DOHH2 (cell line): ENCODE data around the gene ZNF155.

ENCODE experiments used
- H3F3A ChIP-seq: fragments of 200-600 bp; sonication (generic), shearing (Covaris generic); 2 replicates; pipeline ENCODE4 v1.6.0; 2016; ENCODE audit warnings: antibody characterized with exemption, mild to moderate bottlenecking; ENCODE audit not compliant: control insufficient read depth, insufficient read depth
- H3K27ac ChIP-seq: fragments of 200-600 bp; sonication (generic); 2 replicates; pipeline ENCODE4 v1.5.1; 2014; ENCODE audit warnings: low read depth, mild to moderate bottlenecking, low read length, moderate library complexity
- H3K27me3 ChIP-seq: fragments of 200-600 bp; sonication (generic); 2 replicates; pipeline ENCODE4 v1.6.1; 2014; ENCODE audit warnings: mild to moderate bottlenecking, low read length, mixed read lengths; ENCODE audit not compliant: control insufficient read depth
- H3K36me3 ChIP-seq: fragments of 200-600 bp; sonication (generic); 2 replicates; pipeline ENCODE4 v1.6.1; 2014; ENCODE audit warnings: mild to moderate bottlenecking, low read length, moderate library complexity, mixed read lengths; ENCODE audit not compliant: control insufficient read depth
- H3K4me1 ChIP-seq: fragments of 200-600 bp; sonication (generic); 2 replicates; pipeline ENCODE4 v1.6.1; 2014; ENCODE audit warnings: mild to moderate bottlenecking, low read length, mixed read lengths; ENCODE audit not compliant: control insufficient read depth
- H3K4me2 ChIP-seq: fragments of 200-600 bp; sonication (generic); 2 replicates; pipeline ENCODE4 v1.6.0; 2014; ENCODE audit warnings: mild to moderate bottlenecking, low read length, moderate library complexity
- H3K4me3 ChIP-seq: fragments of 200-600 bp; sonication (generic); 2 replicates; pipeline ENCODE4 v1.5.1; 2014; ENCODE audit warnings: mild to moderate bottlenecking, low read length, mixed read lengths
- H3K79me2 ChIP-seq: fragments of 200-600 bp; sonication (generic); 2 replicates; pipeline ENCODE4 v1.6.1; 2014; ENCODE audit warnings: mild to moderate bottlenecking, low read length, mixed read lengths; ENCODE audit not compliant: control insufficient read depth
- H3K9me2 ChIP-seq: fragments of 200-600 bp; sonication (generic); replicated peaks from 2 replicates; pipeline ENCODE4 v1.6.1; 2014; ENCODE audit warnings: mild to moderate bottlenecking, low read length, mixed read lengths; ENCODE audit not compliant: control insufficient read depth
- H3K9me3 ChIP-seq: fragments of 200-600 bp; sonication (generic); 2 replicates; pipeline ENCODE4 v1.6.1; 2014; ENCODE audit warnings: antibody characterized with exemption, low read length, mixed read lengths; ENCODE audit not compliant: control insufficient read depth, insufficient read depth
- H4K20me1 ChIP-seq: fragments of 200-600 bp; sonication (generic); 2 replicates; pipeline ENCODE4 v1.6.0; 2014; ENCODE audit warnings: low read depth, mild to moderate bottlenecking, antibody characterized with exemption, low read length, moderate library complexity; ENCODE audit not compliant: control insufficient read depth, insufficient read depth
- CTCF ChIP-seq: fragments of 200-600 bp; sonication (generic); IDR thresholded peaks from one replicate; pipeline ENCODE4 v1.5.1; 2014; ENCODE audit warnings: antibody characterized with exemption, mild to moderate bottlenecking, low read depth, low read length; ENCODE audit not compliant: poor library complexity, severe bottlenecking
- EZH2phosphoT487 ChIP-seq: fragments of 200-600 bp; sonication (generic); IDR thresholded peaks from 2 replicates; pipeline ENCODE4 v1.6.1; 2017; ENCODE audit warnings: borderline replicate concordance, mild to moderate bottlenecking, antibody characterized with exemption, low read length, moderate library complexity, mixed read lengths

The ZNF155 gene

GRCh38 chr19:44007473-44007872 is 23.5 kb downstream of the ZNF155 start:
- peaks cover 24% of the 10 kb centered on the region for H3K36me3 ChIP-seq
- no peak overlapping the region for H3K27ac ChIP-seq
- H4K20me1 ChIP-seq, result no peaks in the 10 kb centered on the region
- H3K9me3 ChIP-seq, result peaks cover 48% of the 10 kb centered on the region
- H3K79me2 ChIP-seq, result no peaks in the 10 kb centered on the region
- no peak overlapping the region for H3K4me3 ChIP-seq
- no peaks in the 10 kb centered on the region for H3F3A ChIP-seq
- no peak overlapping the region for H3K4me2 ChIP-seq
- peaks cover 8% of the 10 kb centered on the region for H3K4me1 ChIP-seq
- no peaks in the 10 kb centered on the region for H3K9me2 ChIP-seq
- no peaks in the 10 kb centered on the region for H3K27me3 ChIP-seq
- TF ChIP-seq CTCF (no peak), EZH2phosphoT487 (no peak)

- no peak for TF ChIP-seq EZH2phosphoT487
- no peak for TF ChIP-seq CTCF
- H3K9me2 ChIP-seq, result no peaks in the 10 kb centered on the region
- H3K4me2 ChIP-seq, result no peak overlapping the region
- no peaks in the 10 kb centered on the region for H3F3A ChIP-seq
- peaks cover 50% of the 10 kb centered on the region for H3K9me3 ChIP-seq
- H3K4me1 ChIP-seq, result no peaks in the 10 kb centered on the region
- H3K79me2 ChIP-seq, result no peaks in the 10 kb centered on the region
- H4K20me1 ChIP-seq, result no peaks in the 10 kb centered on the region
- H3K27ac ChIP-seq, result no peak overlapping the region
- H3K36me3 ChIP-seq, result peaks cover 24% of the 10 kb centered on the region
- H3K27me3 ChIP-seq, result no peaks in the 10 kb centered on the region
- H3K4me3 ChIP-seq, result no peak overlapping the region
Observed at GRCh38 chr19:44010468-44010867, 26.5 kb downstream of the ZNF155 start.

- Histone ChIP-seq H4K20me1 (no peaks in the 10 kb centered on the region), H3K27me3 (no peaks in the 10 kb centered on the region), H3F3A (no peaks in the 10 kb centered on the region), H3K4me3 (no peak overlapping the region), H3K4me2 (no peak overlapping the region), H3K79me2 (no peaks in the 10 kb centered on the region), H3K36me3 (no peaks in the 10 kb centered on the region), H3K27ac (no peak overlapping the region), H3K9me2 (no peaks in the 10 kb centered on the region), H3K9me3 (no peaks in the 10 kb centered on the region; the same call in 1 of the 2 replicates), H3K4me1 (no peaks in the 10 kb centered on the region)
- no peak for TF ChIP-seq CTCF
- no peak for TF ChIP-seq EZH2phosphoT487
Observed at GRCh38 chr19:44019498-44019897, 35.5 kb downstream of the ZNF155 start.
